ENCODE data around the gene SIRT2.
"Not testable (repeated sequence)": the region's sequence is repeated elsewhere in the genome, so short reads cannot be mapped to it uniquely, and the experiment has no call there.

SIRT2 gene

GRCh38 chr19:38899447-38900201, at the start of gene SIRT2, which contains the start of gene NFKBIB:
Gene SIRT2 (minus strand): TSS chr19:38899618. CDS start chr19:38899521, 97 bp downstream.
Gene NFKBIB (plus strand): TSS chr19:38899969. CDS start chr19:38900033, 64 bp downstream.
- peak; percentile 77 for TF ChIP-seq POLR2A (IDR thresholded peaks at IDR 0.05; ENCODE audit: low read depth, low read length)
- DNase-seq (ENCODE audit: insufficient read length, low spot score) (peak; percentile 98), FAIRE-seq (peak; percentile 91)

GRCh38 chr19:38946229-38947010, 47.0 kb upstream of the SIRT2 start:
- DNase-seq (ENCODE audit: insufficient read length, low spot score) = no peak
- no peak for TF ChIP-seq POLR2A (IDR thresholded peaks at IDR 0.05; ENCODE audit: low read depth, low read length)
- FAIRE-seq = no peak

- DNase-seq (ENCODE audit: insufficient read length, low spot score) (no peak), FAIRE-seq (no peak)
- TF ChIP-seq POLR2A (IDR thresholded peaks at IDR 0.05; ENCODE audit: low read depth, low read length) = no peak
Measured at GRCh38 chr19:38945562-38946228, 46.3 kb upstream of the SIRT2 start.

- DNase-seq (ENCODE audit: insufficient read length, low spot score) (no peak), FAIRE-seq (no peak)
- no peak for TF ChIP-seq POLR2A (IDR thresholded peaks at IDR 0.05; ENCODE audit: low read depth, low read length)
Measured at GRCh38 chr19:38944981-38945506, 45.6 kb upstream of the SIRT2 start.

- FAIRE-seq (no peak), DNase-seq (ENCODE audit: insufficient read length, low spot score) (no peak)
- TF ChIP-seq POLR2A (IDR thresholded peaks at IDR 0.05; ENCODE audit: low read depth, low read length) = no peak
Measured at GRCh38 chr19:38942471-38943181, 43.2 kb upstream of the SIRT2 start.

GRCh38 chr19:38941979-38942378, 42.6 kb upstream of the SIRT2 start:
- TF ChIP-seq POLR2A (IDR thresholded peaks at IDR 0.05; ENCODE audit: low read depth, low read length) = no peak
- FAIRE-seq = no peak
- no peak for DNase-seq (ENCODE audit: insufficient read length, low spot score)

- DNase-seq (ENCODE audit: insufficient read length, low spot score); FAIRE-seq: not testable (repeated sequence)
Measured at GRCh38 chr19:38941466-38941865, 42.0 kb upstream of the SIRT2 start.

- DNase-seq (ENCODE audit: insufficient read length, low spot score) (no peak), FAIRE-seq (no peak)
- no peak for TF ChIP-seq POLR2A (IDR thresholded peaks at IDR 0.05; ENCODE audit: low read depth, low read length)
Measured at GRCh38 chr19:38939957-38940356, 40.5 kb upstream of the SIRT2 start.

- no peak for DNase-seq (ENCODE audit: insufficient read length, low spot score)
- TF ChIP-seq POLR2A (IDR thresholded peaks at IDR 0.05; ENCODE audit: low read depth, low read length) = no peak
- no peak for FAIRE-seq
Measured at GRCh38 chr19:38933544-38933943, 34.1 kb upstream of the SIRT2 start.

- TF ChIP-seq POLR2A (IDR thresholded peaks at IDR 0.05; ENCODE audit: low read depth, low read length) = no peak
- FAIRE-seq (no peak), DNase-seq (ENCODE audit: insufficient read length, low spot score) (no peak)
Measured at GRCh38 chr19:38932425-38933179, 33.2 kb upstream of the SIRT2 start.

- FAIRE-seq = no peak
- DNase-seq (ENCODE audit: insufficient read length, low spot score) = no peak
- TF ChIP-seq POLR2A (IDR thresholded peaks at IDR 0.05; ENCODE audit: low read depth, low read length) = no peak
Measured at GRCh38 chr19:38931521-38931793, 32.0 kb upstream of the SIRT2 start.

- DNase-seq (ENCODE audit: insufficient read length, low spot score) (peak; percentile 99), FAIRE-seq (peak; percentile 97)
- TF ChIP-seq POLR2A (IDR thresholded peaks at IDR 0.05; ENCODE audit: low read depth, low read length) = peak; percentile 53
Measured at GRCh38 chr19:38930776-38931520, 31.5 kb upstream of the SIRT2 start, which contains the start of gene MRPS12. Gene MRPS12 (plus strand): TSS chr19:38930944. CDS start chr19:38931295, 351 bp downstream.
